GM19193 (cell line): Measurements from ENCODE around the gene CHMP4B.

Source experiments
- POLR2A ChIP-seq: IDR thresholded peaks from 4 replicates; pipeline ENCODE4 v1.6.1; 2011; ENCODE audit not compliant: insufficient read depth, insufficient read length; ENCODE audit errors: extremely low read depth

The CHMP4B gene

GRCh38 chr20:33868595-33868994, 57.4 kb downstream of the CHMP4B start:
- TF ChIP-seq POLR2A = no peak

- no peak for TF ChIP-seq POLR2A
Observed at GRCh38 chr20:33869283-33869682, 58.1 kb downstream of the CHMP4B start.

- no peak for TF ChIP-seq POLR2A
Observed at GRCh38 chr20:33871362-33871761, 60.2 kb downstream of the CHMP4B start.

GRCh38 chr20:33874129-33874528, 63.0 kb downstream of the CHMP4B start:
- no peak for TF ChIP-seq POLR2A

GRCh38 chr20:33875055-33875454, 63.9 kb downstream of the CHMP4B start:
- TF ChIP-seq POLR2A = no peak

- TF ChIP-seq POLR2A = no peak
Observed at GRCh38 chr20:33875534-33876026, 64.4 kb downstream of the CHMP4B start.

- no peak for TF ChIP-seq POLR2A
Observed at GRCh38 chr20:33878583-33878982, 67.4 kb downstream of the CHMP4B start.

- no peak for TF ChIP-seq POLR2A
Observed at GRCh38 chr20:33880396-33880795, 69.2 kb downstream of the CHMP4B start.

GRCh38 chr20:33881989-33882388, 70.8 kb downstream of the CHMP4B start:
- TF ChIP-seq POLR2A = no peak

GRCh38 chr20:33882481-33882880, 71.3 kb downstream of the CHMP4B start:
- TF ChIP-seq POLR2A = no peak

- no peak for TF ChIP-seq POLR2A
Observed at GRCh38 chr20:33883164-33883563, 72.0 kb downstream of the CHMP4B start.

GRCh38 chr20:33884633-33885032, 73.5 kb downstream of the CHMP4B start:
- TF ChIP-seq POLR2A = no peak

- no peak for TF ChIP-seq POLR2A
Observed at GRCh38 chr20:33889312-33889711, 78.2 kb downstream of the CHMP4B start.

- no peak for TF ChIP-seq POLR2A
Observed at GRCh38 chr20:33890557-33890956, 79.4 kb downstream of the CHMP4B start.

- TF ChIP-seq POLR2A = no peak
Observed at GRCh38 chr20:33893314-33893713, 82.2 kb downstream of the CHMP4B start.

GRCh38 chr20:33894798-33895197, 83.7 kb downstream of the CHMP4B start:
- no peak for TF ChIP-seq POLR2A

GRCh38 chr20:33896509-33896908, 85.4 kb downstream of the CHMP4B start:
- TF ChIP-seq POLR2A = no peak
